Effector memory CD4-positive, alpha-beta T cell (primary cell): Measurements from ENCODE around the gene PLEKHG5.

Experiments used
- DNase-seq, 3 donors: peaks; one replicate each; pipeline ENCODE4 v3.0.0-alpha.2; 2020
- H3K27ac ChIP-seq: 2 replicates; pipeline ENCODE4 v1.7.0; 2013; ENCODE audit warnings: mild to moderate bottlenecking, low read length, moderate library complexity; ENCODE audit not compliant: insufficient read depth, poor library complexity, severe bottlenecking
- H3K27me3 ChIP-seq: replicated peaks from 2 replicates; pipeline ENCODE4 v1.7.0; 2013; ENCODE audit warnings: mild to moderate bottlenecking, low read length; ENCODE audit not compliant: insufficient read depth, control insufficient read depth, poor library complexity, severe bottlenecking
- H3K36me3 ChIP-seq: 2 replicates; pipeline ENCODE4 v1.7.0; 2013; ENCODE audit warnings: mild to moderate bottlenecking, low read length, moderate library complexity; ENCODE audit not compliant: control insufficient read depth, insufficient read depth
- H3K4me1 ChIP-seq: 2 replicates; pipeline ENCODE4 v1.7.0; 2013; ENCODE audit warnings: low read length, mild to moderate bottlenecking; ENCODE audit not compliant: control insufficient read depth, insufficient read depth, poor library complexity, severe bottlenecking
- H3K4me3 ChIP-seq: 2 replicates; pipeline ENCODE4 v1.7.0; 2013; ENCODE audit warnings: low read length, low read depth, mild to moderate bottlenecking; ENCODE audit not compliant: insufficient read depth, poor library complexity, severe bottlenecking
- H3K9me3 ChIP-seq: 2 replicates; pipeline ENCODE4 v1.7.0; 2013; ENCODE audit warnings: mild to moderate bottlenecking, low read length, moderate library complexity; ENCODE audit not compliant: control insufficient read depth

PLEKHG5 gene

GRCh38 chr1:6505367-6506209, 14.1 kb upstream of the PLEKHG5 start:
- no peaks in the 10 kb centered on the region for H3K9me3 ChIP-seq
- no peak overlapping the region for H3K27ac ChIP-seq
- no peaks in the 10 kb centered on the region for H3K27me3 ChIP-seq
- no peaks in the 10 kb centered on the region for H3K4me1 ChIP-seq
- no peaks in the 10 kb centered on the region for H3K36me3 ChIP-seq
- H3K4me3 ChIP-seq: no peak overlapping the region
- DNase-seq: no peak

GRCh38 chr1:6504887-6505286, 13.4 kb upstream of the PLEKHG5 start:
- H3K4me3 ChIP-seq: no peak overlapping the region

GRCh38 chr1:6503884-6504602, 12.6 kb upstream of the PLEKHG5 start:
- H3K9me3 ChIP-seq: no peaks in the 10 kb centered on the region
- H3K27me3 ChIP-seq: no peaks in the 10 kb centered on the region
- no peaks in the 10 kb centered on the region for H3K4me1 ChIP-seq
- no peak overlapping the region for H3K27ac ChIP-seq
- no peaks in the 10 kb centered on the region for H3K36me3 ChIP-seq
- no peak overlapping the region for H3K4me3 ChIP-seq
- no peak for DNase-seq

More at GRCh38 chr1:6504887-6505286, 13.4 kb upstream of the PLEKHG5 start:
- DNase-seq: no peak
- H3K36me3 ChIP-seq: no peaks in the 10 kb centered on the region
- no peaks in the 10 kb centered on the region for H3K27me3 ChIP-seq
- no peak overlapping the region for H3K27ac ChIP-seq
- H3K9me3 ChIP-seq: no peaks in the 10 kb centered on the region
- no peaks in the 10 kb centered on the region for H3K4me1 ChIP-seq

GRCh38 chr1:6502000-6502891, 10.8 kb upstream of the PLEKHG5 start:
- no peak for DNase-seq
- H3K9me3 ChIP-seq: no peaks in the 10 kb centered on the region
- no peak overlapping the region for H3K27ac ChIP-seq
- H3K36me3 ChIP-seq: no peaks in the 10 kb centered on the region
- no peaks in the 10 kb centered on the region for H3K27me3 ChIP-seq
- H3K4me1 ChIP-seq: peaks cover 9% of the 10 kb centered on the region
- no peak overlapping the region for H3K4me3 ChIP-seq

- DNase-seq: no peak
These were observed 9.9 kb upstream of the PLEKHG5 start for GRCh38 chr1:6501279-6501813.

GRCh38 chr1:6500544-6501278, 9.2 kb upstream of the PLEKHG5 start:
- no peak for DNase-seq
- no peaks in the 10 kb centered on the region for H3K9me3 ChIP-seq
- H3K27ac ChIP-seq: no peak overlapping the region
- H3K27me3 ChIP-seq: no peaks in the 10 kb centered on the region
- no peaks in the 10 kb centered on the region for H3K36me3 ChIP-seq
- no peak overlapping the region for H3K4me3 ChIP-seq
- peaks cover 15% of the 10 kb centered on the region for H3K4me1 ChIP-seq

More at GRCh38 chr1:6501279-6501813, 9.9 kb upstream of the PLEKHG5 start:
- Histone ChIP-seq H3K27ac (no peak overlapping the region), H3K4me1 (peaks cover 15% of the 10 kb centered on the region), H3K9me3 (no peaks in the 10 kb centered on the region), H3K36me3 (no peaks in the 10 kb centered on the region), H3K4me3 (no peak overlapping the region), H3K27me3 (no peaks in the 10 kb centered on the region)

GRCh38 chr1:6499296-6499695, 7.8 kb upstream of the PLEKHG5 start:
- peaks cover 15% of the 10 kb centered on the region for H3K4me1 ChIP-seq
- no peak for DNase-seq
- no peak overlapping the region for H3K27ac ChIP-seq
- no peak overlapping the region for H3K4me3 ChIP-seq
- no peaks in the 10 kb centered on the region for H3K36me3 ChIP-seq
- H3K27me3 ChIP-seq: no peaks in the 10 kb centered on the region
- H3K9me3 ChIP-seq: no peaks in the 10 kb centered on the region

- Histone ChIP-seq H3K4me3 (no peak overlapping the region), H3K4me1 (peaks cover 15% of the 10 kb centered on the region), H3K9me3 (no peaks in the 10 kb centered on the region), H3K27me3 (no peaks in the 10 kb centered on the region), H3K27ac (no peak overlapping the region), H3K36me3 (no peaks in the 10 kb centered on the region)
- no peak for DNase-seq
These were observed 7.2 kb upstream of the PLEKHG5 start for GRCh38 chr1:6498576-6499111.
